K562 (cell line): Measurements from ENCODE around the gene ACAP2. TPM values are rescaled to one million over a fixed set of nuclear protein-coding genes. Genes with fewer than 3 reads are reported as not detected.

Experiments used
- REST ChIP-seq, 2 experiments: fragments of 450-650 bp; formaldehyde crosslinking in 1 of 2; IDR thresholded peaks; 2 replicates each; pipeline versions ENCODE4 v1.4.0 to v1.6.1; 2014 to 2020; ENCODE audit warnings: mild to moderate bottlenecking in 2 of 2, borderline replicate concordance in 1 of 2, low read depth in 1 of 2
- polyA plus RNA-seq, 8 experiments: library from polyadenylated mRNA; depleted of rRNA in 4 of 8; stranded (reverse) in 5 of 8; unstranded in 3 of 8; fragments of >200 nt; fragmentation: Nextera tagmentation in 2 of 8; fragmentation: Illumina TruSeq in 1 of 8; extraction: Ambion mirVana in 2 of 8; extraction: Trizol in 1 of 8; gene quantifications; 2 replicates each; pipeline versions ENCODE4 v1.2.1 to v1.2.3, GENCODE V29; 2011 to 2014; ENCODE audit warnings: inconsistent platforms in 1 of 8, missing spikeins in 1 of 8
- total RNA-seq, 7 experiments: library from RNA; depleted of rRNA in 6 of 7; stranded (reverse); fragments of >200 nt in 6 of 7; fragmentation: Illumina TruSeq in 2 of 7; extraction: Trizol in 2 of 7; gene quantifications; 2 replicates each; pipeline versions ENCODE4 v1.2.1 to v1.2.3, GENCODE V29; 2011 to 2021; ENCODE audit warnings: low replicate concordance in 1 of 7
- TF ChIP-seq, protein P1 (sequence below): fragments of 450-650 bp; IDR thresholded peaks from 2 replicates; pipeline ENCODE4 v1.6.1; 2016; ENCODE audit warnings: mild to moderate bottlenecking, moderate library complexity
- TF ChIP-seq, protein P2 (sequence below), 2 experiments: fragments of 450-650 bp in 1 of 2; sonication (generic) in 1 of 2; formaldehyde crosslinking; conservative IDR thresholded peaks; 2 replicates each; pipeline versions ENCODE4 v1.4.0 to v1.8.1; 2020 to 2022; ENCODE audit warnings: mild to moderate bottlenecking in 1 of 2, missing genetic modification reagents in 1 of 2

ACAP2 gene
- total and polyA plus RNA-seq, 9 of the 15 experiments (the other 6 are each of a cell fraction or from before 2014, with no cell fraction given), result 10.6 to 52.7 (median 34.4) TPM

DNA sequence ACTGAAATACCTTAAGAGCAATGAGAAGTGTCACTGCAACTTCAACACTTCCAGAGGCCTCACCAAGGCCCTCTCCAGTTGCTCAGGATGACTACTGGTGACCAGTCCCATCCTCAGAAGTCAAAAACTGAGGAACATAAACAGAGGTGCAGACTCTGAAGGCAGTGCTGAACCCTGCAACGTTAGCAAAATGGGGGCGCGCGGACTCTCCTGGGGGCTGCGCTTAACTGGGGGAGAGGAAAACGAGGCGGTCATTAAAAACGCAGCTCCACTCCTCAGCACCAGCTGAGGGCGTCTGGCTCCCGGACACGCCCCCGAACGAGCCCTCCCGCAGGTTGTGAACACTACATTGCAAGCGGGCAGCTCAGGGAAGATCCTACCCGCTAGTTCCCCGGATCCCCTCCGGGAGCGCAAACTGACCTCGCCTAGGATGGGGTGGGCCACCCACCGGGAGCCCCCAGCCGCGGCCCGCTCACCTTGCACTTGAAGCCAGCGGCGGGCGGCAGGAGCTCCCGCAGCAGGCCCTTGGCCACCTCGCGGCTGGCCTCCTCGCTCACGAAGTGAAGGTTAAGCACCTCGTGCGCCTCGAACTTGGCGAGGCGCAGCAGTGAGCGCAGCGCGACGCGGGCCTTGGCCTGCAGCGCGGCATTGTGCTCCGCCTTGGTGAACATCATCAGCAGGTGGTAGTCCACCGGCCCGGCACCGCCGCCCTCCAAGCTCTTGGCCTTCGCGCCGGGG is 172.6 kb downstream of the ACAP2 start (continued):
- TF ChIP-seq REST (IDR thresholded peaks at IDR 0.05; ENCODE audit: borderline replicate concordance), result no peak
- no peak for TF ChIP-seq REST (CRISPR knock-in tag; IDR thresholded peaks at IDR 0.05; ENCODE audit: low read depth)
- TF ChIP-seq, protein P1, sequence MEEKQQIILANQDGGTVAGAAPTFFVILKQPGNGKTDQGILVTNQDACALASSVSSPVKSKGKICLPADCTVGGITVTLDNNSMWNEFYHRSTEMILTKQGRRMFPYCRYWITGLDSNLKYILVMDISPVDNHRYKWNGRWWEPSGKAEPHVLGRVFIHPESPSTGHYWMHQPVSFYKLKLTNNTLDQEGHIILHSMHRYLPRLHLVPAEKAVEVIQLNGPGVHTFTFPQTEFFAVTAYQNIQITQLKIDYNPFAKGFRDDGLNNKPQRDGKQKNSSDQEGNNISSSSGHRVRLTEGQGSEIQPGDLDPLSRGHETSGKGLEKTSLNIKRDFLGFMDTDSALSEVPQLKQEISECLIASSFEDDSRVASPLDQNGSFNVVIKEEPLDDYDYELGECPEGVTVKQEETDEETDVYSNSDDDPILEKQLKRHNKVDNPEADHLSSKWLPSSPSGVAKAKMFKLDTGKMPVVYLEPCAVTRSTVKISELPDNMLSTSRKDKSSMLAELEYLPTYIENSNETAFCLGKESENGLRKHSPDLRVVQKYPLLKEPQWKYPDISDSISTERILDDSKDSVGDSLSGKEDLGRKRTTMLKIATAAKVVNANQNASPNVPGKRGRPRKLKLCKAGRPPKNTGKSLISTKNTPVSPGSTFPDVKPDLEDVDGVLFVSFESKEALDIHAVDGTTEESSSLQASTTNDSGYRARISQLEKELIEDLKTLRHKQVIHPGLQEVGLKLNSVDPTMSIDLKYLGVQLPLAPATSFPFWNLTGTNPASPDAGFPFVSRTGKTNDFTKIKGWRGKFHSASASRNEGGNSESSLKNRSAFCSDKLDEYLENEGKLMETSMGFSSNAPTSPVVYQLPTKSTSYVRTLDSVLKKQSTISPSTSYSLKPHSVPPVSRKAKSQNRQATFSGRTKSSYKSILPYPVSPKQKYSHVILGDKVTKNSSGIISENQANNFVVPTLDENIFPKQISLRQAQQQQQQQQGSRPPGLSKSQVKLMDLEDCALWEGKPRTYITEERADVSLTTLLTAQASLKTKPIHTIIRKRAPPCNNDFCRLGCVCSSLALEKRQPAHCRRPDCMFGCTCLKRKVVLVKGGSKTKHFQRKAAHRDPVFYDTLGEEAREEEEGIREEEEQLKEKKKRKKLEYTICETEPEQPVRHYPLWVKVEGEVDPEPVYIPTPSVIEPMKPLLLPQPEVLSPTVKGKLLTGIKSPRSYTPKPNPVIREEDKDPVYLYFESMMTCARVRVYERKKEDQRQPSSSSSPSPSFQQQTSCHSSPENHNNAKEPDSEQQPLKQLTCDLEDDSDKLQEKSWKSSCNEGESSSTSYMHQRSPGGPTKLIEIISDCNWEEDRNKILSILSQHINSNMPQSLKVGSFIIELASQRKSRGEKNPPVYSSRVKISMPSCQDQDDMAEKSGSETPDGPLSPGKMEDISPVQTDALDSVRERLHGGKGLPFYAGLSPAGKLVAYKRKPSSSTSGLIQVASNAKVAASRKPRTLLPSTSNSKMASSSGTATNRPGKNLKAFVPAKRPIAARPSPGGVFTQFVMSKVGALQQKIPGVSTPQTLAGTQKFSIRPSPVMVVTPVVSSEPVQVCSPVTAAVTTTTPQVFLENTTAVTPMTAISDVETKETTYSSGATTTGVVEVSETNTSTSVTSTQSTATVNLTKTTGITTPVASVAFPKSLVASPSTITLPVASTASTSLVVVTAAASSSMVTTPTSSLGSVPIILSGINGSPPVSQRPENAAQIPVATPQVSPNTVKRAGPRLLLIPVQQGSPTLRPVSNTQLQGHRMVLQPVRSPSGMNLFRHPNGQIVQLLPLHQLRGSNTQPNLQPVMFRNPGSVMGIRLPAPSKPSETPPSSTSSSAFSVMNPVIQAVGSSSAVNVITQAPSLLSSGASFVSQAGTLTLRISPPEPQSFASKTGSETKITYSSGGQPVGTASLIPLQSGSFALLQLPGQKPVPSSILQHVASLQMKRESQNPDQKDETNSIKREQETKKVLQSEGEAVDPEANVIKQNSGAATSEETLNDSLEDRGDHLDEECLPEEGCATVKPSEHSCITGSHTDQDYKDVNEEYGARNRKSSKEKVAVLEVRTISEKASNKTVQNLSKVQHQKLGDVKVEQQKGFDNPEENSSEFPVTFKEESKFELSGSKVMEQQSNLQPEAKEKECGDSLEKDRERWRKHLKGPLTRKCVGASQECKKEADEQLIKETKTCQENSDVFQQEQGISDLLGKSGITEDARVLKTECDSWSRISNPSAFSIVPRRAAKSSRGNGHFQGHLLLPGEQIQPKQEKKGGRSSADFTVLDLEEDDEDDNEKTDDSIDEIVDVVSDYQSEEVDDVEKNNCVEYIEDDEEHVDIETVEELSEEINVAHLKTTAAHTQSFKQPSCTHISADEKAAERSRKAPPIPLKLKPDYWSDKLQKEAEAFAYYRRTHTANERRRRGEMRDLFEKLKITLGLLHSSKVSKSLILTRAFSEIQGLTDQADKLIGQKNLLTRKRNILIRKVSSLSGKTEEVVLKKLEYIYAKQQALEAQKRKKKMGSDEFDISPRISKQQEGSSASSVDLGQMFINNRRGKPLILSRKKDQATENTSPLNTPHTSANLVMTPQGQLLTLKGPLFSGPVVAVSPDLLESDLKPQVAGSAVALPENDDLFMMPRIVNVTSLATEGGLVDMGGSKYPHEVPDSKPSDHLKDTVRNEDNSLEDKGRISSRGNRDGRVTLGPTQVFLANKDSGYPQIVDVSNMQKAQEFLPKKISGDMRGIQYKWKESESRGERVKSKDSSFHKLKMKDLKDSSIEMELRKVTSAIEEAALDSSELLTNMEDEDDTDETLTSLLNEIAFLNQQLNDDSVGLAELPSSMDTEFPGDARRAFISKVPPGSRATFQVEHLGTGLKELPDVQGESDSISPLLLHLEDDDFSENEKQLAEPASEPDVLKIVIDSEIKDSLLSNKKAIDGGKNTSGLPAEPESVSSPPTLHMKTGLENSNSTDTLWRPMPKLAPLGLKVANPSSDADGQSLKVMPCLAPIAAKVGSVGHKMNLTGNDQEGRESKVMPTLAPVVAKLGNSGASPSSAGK, result peak; percentile 98
- TF ChIP-seq, protein P2, sequence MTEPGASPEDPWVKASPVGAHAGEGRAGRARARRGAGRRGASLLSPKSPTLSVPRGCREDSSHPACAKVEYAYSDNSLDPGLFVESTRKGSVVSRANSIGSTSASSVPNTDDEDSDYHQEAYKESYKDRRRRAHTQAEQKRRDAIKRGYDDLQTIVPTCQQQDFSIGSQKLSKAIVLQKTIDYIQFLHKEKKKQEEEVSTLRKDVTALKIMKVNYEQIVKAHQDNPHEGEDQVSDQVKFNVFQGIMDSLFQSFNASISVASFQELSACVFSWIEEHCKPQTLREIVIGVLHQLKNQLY (CRISPR knock-in tag; conservative IDR thresholded peaks at IDR 0.05), result no peak
